NCI-H1092 treated with DMSO at 0.1 percent for 48 hours (cell line): ENCODE data around the gene RBM27.
"Not testable (repeated sequence)": the region's sequence is repeated elsewhere in the genome, so short reads cannot be mapped to it uniquely, and the experiment has no call there.

Source experiments
- DNase-seq: peaks from one replicate; lab custom pipeline; 2025; lab: John Stamatoyannopoulos, UW

RBM27 gene, protein sequence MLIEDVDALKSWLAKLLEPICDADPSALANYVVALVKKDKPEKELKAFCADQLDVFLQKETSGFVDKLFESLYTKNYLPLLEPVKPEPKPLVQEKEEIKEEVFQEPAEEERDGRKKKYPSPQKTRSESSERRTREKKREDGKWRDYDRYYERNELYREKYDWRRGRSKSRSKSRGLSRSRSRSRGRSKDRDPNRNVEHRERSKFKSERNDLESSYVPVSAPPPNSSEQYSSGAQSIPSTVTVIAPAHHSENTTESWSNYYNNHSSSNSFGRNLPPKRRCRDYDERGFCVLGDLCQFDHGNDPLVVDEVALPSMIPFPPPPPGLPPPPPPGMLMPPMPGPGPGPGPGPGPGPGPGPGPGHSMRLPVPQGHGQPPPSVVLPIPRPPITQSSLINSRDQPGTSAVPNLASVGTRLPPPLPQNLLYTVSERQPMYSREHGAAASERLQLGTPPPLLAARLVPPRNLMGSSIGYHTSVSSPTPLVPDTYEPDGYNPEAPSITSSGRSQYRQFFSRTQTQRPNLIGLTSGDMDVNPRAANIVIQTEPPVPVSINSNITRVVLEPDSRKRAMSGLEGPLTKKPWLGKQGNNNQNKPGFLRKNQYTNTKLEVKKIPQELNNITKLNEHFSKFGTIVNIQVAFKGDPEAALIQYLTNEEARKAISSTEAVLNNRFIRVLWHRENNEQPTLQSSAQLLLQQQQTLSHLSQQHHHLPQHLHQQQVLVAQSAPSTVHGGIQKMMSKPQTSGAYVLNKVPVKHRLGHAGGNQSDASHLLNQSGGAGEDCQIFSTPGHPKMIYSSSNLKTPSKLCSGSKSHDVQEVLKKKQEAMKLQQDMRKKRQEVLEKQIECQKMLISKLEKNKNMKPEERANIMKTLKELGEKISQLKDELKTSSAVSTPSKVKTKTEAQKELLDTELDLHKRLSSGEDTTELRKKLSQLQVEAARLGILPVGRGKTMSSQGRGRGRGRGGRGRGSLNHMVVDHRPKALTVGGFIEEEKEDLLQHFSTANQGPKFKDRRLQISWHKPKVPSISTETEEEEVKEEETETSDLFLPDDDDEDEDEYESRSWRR

DNA sequence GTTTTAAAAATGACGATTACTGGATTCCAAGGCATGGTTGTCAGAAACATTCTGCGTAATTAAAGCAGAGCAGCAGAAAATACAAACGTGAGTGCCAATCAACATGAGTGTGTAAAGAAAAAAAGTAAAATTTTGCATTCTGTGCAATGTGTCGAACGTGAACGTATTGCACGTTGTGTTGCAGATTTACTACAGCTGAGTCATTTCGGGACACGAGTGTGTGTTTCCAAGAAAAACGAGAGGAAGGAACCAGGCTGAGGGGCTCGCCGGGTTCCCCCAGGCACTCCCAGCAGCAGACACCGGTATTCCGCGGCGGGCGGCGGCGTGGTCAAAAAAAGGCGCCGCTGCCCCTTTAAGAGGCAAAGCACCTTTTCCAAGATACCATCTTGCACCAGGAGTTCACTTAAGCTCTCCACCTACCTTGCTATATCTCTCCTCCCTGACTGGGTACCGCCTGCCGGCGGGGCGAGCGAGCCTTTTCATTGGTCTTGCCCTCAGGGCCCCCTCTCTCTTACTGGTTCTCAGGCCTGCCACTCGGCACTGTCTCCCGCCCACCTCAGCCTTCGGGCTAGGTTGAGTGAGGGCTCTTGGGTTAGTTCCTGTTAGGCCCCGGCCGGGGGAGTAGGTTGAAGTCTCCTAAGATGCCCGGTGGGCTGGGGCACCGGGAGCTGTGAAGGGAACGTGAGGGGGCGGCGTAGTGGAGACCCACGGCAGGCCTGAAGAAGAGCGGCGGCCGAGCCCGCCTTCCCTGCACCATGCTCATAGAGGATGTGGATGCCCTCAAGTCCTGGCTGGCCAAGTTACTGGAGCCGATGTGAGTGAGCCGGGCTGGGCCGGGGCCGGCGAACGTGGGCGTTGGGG is at the start of gene RBM27:
TSS of gene RBM27 (plus strand) at position 595 of the 861 bp plus-strand sequence. CDS start at position 756, 161 bp downstream.
- DNase-seq, result peak; percentile 98

DNA sequence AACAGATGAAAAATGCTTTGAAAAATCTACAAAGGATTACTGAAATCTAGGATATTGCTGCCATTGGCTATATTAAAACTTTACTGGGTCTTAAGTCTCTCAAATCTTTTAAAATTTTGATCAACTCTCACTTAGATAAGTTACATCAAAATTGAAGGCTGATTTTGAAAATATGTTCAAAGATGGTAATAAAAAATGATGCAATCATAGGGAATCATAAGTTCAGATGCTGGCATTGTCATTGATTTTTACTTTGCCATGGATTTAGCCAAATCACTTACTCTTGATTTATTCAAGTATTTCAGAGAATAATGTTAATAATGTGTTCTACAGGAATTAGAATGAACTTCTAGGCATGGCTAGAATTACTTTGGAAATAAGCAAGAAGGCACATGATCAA is 45.1 kb upstream of the RBM27 start:
- DNase-seq, result no peak

DNA sequence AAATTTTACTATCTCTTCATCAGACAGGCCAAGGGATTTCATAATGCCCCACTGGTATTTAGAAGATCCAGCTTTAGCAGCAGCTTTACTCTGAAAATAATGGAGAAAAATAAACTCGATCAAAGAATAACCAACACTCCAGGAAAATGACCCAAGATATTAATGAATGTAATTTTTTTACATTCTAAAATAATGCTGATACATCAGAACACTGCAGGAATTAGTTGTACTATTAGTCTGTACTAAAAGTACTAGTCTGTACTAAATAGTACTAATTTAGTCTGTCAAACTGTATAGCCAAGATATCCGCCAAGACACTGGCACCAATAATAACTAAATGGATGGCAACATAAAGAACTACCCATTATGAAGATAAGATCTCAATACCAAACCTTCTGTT is 39.0 kb upstream of the RBM27 start:
- no peak for DNase-seq

DNA sequence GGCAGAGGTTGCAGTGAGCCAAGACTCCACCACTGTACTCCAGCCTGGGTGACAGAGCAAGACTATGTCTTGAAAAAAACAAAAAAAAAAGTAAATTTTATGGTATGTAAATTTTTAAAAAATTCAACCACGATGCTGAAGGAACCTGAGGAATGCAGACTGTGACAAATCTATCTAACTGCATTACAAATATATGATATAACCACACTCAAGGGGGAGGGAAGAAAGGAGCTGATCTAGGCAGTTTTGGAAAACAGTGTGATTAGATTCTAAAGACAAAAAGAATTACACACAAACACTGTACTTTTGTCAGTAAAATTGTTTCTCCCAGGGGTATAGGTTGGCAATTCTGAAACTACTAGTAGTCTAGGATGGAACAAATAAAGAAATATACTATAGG is 37.9 kb upstream of the RBM27 start:
- DNase-seq, result no peak

DNA sequence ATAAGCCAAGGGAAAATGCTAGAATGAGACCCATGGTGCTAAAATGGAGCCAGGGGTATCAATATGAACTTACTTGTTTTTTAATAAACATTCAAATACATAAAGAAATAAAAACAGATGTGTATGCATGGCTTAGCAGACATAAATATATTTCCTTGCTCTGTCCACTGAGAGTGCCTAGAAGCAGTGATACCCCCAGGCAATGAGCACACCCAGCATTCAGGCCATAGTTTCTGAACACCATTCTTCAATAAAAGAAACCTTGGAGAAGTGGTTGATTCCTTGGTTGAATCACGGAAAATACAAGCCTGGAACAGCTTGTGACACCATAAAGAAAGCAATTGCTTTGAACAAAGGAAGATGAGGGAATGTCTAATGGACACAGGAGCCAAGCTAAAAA is 37.5 kb upstream of the RBM27 start:
- no peak for DNase-seq

DNA sequence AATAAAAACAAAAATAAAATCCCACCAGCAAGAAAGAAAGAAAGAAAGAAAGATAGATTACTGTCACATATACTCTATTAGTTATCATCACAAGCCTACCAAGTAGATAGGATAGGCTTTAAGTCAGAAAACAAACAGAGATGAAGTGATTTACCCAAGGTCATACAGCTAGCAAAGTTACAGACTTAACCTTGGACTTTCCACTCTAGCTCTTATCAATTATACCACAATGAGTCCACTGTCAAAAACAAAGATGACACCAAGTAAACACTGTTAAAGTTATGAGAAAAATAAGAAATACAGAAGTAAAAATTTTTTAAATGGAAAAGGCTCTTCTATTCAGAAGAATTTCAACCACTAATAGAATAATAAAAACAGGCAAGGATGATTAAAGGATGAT is 34.3 kb upstream of the RBM27 start:
- DNase-seq, result no peak

DNA sequence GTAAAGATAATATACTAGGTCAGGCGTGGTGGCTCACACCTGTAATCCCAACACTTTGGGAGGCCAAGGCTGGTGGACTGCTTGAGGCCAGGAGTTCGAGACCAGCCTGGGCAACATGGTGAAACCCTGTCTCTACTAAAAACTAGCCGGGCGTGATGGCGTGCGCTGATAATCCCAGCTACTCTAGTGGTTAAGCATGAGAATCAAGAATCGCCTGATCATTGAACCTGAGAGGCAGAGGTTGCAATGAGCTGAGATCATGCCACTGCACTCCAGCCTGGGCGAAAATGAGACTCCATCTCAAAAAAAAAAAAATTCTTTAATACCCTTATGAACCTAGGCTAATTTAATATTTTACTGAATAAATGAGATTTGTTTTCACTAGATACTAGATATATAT is 30.4 kb upstream of the RBM27 start:
- not testable (repeated sequence) for DNase-seq

DNA sequence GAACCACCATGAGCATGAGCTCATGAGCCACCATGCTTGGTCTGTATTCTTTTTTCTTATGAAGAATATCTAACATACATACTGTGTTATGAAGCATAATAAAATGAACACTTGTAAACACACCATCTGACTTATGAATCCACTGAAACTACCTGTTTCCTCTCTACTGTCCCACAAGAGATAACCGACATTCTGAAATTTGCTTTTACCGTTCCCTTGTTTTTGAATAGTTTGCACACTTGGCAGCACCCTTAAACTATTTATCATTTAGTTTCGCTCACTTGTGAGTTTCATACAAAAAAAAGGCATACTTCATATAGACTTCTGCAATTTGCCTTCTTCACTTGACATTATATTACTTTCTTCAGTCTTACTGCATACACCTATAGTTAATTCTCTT is 29.8 kb upstream of the RBM27 start:
- no peak for DNase-seq

DNA sequence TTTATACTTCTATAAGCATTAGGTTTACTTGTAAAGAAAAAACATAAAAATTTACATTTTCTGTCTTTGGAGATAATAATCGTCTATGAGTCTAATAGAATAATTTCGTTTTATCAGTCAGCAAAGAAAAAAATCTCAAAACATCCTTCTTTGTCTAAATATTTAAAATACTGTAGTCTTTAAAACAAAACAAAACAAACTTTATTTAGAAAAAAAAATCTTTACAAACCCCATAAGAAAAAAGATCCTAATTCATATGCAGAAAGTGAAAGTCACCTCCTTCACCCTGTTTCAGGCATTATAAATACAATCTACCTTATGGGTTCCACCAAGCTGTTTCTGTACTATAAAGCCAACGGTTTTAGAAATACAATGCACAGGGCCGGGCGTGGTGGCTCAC is 26.6 kb upstream of the RBM27 start:
- no peak for DNase-seq

DNA sequence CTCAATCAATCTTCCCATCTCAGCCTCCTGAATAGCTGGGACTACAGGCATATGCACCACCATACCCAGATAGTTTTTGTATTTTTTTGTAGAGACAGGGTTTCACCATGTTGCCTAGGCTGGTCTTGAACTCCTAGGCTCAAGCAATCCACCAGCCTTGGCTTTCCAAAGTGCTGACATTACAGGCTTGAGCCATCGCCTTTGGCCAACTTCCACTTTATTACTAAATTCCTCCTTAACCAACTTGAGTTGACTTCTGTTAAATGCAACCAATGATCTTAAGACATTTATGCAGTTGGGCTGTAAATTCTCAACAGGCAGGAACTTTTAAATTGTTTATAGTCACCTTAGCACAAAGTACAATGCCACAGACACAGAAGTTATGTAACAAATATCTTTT is 23.7 kb upstream of the RBM27 start:
- DNase-seq, result no peak

DNA sequence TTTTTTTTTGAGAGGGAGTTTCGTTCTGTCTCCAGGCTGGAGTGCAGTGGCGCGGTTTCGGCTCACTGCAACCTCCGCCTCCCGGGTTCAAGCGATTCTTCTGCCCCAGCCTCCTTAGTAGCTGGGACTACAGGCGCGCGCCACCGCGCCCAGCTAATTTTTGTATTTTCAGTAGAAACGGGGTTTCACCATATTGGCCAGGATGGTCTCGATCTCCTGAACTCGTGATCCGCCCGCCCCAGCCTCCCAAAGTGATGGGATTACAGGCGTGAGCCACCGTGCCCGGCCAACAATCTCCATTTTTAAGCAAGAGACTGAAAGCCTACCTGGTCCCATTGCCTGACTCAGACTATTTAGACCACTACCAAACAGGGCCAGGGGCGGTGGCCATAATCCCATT is 20.0 kb upstream of the RBM27 start:
- DNase-seq, result not testable (repeated sequence)

DNA sequence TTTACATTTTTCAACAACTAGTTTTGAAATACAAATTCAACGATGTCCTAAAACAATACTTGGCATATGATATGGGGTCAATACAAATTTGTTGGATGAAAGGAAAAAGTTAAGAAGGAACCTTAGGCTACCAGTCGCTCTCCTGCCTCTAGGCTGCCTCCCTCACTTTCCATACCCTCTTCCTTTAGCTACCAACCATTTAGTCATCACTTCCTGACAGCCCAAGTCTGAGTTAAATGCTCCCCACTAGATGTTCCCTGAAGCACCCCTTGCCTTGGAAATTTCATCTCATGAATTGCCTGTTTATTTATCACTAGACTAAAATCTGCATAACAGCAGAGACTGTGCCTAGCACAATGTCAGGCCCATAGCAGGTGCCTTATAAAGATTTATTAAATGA is 18.2 kb upstream of the RBM27 start:
- DNase-seq, result no peak

DNA sequence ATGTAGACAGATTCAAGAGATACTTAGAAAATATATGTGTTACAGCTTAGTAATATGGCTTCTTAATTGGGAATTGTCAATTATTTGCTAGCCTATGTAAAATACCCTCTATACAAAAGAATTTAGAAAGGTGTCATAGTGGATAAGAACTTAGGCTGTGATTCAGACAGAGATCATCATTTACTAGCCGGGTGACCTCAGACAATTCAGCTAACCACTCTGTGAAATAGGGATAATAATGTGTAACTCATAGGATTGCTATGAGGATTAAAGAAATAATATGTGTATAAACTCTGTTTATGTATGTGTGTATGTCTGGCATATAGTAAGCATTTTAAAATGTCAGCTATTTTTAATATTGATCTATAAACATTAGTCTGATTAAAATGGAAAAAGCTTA is 15.0 kb upstream of the RBM27 start:
- no peak for DNase-seq

DNA sequence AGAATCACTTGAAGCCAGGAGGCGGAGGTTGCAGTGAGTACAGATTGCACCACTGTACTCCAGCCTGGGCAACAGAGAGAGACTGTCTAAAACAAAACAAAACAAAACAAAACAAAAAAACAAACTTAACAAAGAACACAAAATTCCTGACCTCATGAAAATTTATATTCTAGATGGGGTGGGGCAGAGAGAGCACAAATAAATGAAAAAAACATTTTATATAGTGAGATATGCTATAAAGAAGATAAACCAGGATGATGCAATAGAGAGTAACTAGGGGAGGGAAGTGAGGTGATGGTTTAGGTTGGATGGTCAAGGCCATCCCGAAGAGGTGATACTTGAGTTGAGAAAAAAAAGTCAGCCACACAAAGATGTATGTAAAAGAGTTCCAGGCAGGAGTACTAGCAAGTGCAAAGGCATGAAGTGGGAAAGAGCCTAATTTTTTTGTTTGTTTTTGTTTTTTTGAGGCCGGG is 10.8 kb upstream of the RBM27 start:
- no peak for DNase-seq

DNA sequence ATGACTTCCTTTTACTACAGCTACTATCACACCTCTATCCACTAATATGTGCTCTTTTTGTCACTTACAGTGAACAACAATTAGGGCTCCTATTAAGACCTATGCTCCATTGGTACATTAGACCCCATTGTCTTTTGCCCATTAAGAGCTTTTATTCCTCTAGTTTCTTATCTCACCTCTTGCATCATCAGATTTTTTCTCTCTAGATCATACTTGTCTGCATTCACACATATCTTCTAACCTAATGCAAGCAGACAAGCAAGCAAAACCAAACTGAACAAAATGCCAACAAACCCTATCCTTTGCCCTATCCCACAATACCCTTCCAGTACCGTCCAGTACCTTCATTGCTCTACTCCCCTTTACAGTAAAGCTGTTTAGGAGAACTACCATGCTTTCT is 10.1 kb upstream of the RBM27 start:
- DNase-seq, result no peak

DNA sequence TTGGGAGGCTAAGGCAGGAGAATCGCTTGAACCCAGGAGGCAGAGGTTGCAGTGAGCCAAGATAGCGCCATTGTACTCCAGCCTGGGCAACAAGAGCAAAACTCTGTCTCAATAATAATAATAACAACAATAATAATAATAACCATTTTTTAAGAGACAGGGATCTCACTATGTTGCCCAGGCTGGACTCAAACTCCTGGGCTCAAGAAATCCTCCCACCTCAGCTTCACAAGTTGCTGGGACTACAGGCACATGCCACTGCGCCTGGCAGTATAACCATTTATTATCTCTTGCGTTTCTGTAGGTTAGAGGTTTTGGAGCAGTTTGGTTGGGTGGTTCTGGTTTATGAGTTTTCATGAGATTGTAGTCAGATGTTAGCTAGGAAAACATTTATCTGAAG is 8.4 kb upstream of the RBM27 start:
- not testable (repeated sequence) for DNase-seq

DNA sequence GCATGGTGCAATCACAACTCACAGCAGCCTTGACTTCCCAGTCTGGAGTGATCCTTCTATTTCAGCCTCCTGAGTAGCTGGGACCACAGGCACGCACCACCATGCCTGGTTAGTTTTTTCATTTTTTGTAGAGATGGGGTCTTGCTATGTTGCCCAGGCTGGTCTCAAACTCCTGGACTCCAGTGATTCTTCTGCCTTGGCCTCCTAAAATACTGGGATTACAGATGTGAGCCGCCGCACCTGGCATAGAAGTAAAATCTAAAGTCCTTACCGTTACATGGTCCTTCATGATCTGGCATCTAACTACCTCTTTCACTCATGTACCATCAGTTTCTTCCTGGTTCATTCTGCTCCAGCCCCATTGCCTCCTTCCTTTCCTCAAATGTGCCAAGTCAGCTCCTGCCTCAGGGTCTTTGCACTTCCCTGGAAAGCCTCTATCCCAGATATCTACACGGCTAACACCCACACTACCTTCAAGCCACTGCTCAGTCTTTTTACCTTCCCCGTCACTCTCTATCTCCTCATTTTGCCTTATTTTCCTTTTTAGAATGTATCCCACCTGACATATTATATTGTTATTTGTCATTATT is 6.9 kb upstream of the RBM27 start:
- no peak for DNase-seq

DNA sequence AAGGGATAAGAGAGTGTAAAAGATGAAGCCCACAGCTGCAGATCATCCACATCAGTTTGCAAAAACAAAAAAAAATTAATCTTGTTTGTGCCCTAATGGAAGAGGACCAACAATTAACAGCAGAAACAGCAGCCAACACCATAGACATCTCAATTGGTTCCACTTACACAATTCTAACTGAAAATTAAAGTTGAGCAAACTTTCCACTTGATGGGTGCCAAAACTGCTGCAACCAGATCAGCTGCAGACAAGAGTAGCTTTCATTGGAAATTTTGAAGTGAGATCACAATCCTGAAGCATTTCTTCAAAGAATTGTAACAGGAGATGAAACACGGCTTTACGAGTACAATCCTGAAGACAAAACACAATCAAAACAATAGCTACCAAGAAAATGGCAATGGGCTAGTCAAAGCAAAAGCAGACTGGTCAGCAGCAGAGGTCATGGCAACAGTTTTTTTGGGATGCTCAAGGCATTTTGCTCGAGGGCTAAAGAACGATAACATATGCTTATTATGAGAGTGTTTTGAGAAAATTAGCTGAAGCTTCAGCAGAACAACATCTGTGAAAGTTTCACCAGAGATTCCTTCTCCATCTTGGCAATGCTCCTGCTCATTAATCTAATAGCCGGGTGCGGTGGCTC is 4.1 kb upstream of the RBM27 start:
- no peak for DNase-seq

DNA sequence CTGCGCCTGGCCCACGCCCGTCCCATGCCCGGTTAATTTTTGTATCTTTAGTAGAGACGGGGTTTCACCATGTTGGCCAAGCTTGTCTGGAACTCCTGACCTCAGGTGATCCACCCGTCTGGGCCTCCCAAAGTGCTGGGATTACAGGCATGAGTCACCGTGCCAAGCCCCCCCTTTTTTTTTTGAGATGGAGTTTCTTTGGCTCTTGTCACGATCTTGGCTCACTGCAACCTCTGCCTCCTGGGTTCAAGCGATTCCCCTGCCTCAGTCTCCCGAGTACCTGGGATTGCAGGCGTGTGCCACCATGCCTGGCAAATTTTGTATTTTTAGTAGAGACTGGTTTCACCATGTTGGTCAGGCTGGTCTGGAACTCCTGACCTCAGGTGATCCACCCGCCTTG is 1.6 kb upstream of the RBM27 start:
- DNase-seq, result not testable (repeated sequence)

DNA sequence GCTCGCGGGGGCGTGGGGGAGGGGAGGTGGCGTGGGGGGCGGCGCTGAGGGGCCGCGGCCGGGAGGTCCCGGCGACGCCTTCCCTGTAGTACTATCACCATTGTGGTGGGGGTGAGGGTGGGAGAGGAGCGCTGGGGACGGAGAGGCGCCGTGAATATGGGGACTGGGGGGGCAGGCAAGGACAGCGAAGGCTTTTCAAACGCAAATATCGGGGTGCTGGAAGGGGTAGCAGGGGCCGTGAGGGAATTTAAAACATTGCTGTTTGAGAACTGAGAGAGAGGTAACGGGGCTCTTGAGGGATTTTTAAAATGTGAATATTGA is 427 bp downstream of the RBM27 start:
- DNase-seq, result peak; percentile 31
